GM19395 (cell line): ENCODE data around the gene ADO.

ENCODE experiments used
- ATAC-seq: cut with Tn5 transposase; IDR thresholded peaks from one replicate; pipeline ENCODE4 v1.9.1; 2021; ENCODE audit warnings: mild to moderate bottlenecking, moderate library complexity; ENCODE audit not compliant: unreplicated experiment

ADO gene

DNA sequence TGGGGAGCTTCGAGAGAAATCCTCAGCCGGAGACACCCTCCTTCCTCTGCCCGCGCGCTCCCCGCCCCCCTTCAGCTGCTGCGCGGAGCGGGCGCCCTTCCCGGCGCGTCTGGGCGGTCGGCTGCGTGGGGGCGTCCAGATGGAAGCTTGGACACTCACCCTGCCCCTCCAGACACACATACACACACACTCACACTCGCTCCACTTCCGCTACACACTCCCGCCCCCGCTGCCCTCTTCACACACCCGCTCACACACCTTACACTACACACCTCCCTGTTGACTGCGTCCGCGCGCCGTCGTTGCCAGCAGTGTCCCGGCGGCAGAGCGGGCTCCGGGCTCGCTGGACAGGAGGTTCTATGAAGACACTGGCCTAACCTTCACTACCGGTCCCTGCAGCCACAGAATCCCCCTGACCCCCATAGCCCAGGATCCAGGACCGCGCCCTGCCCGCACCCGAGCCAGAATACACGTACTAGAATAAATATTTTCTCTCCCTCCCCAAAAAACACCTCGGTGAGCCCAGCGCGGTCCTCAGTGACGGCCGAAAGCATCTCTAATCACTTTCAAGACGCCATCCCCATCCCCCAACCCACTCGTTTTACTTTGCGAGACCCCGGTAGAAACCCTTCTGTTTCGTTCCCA is 12.7 kb downstream of the ADO start:
- ATAC-seq, result peak; percentile 33

GRCh38 chr10:62817766-62818425 is 13.4 kb downstream of the ADO start:
- ATAC-seq, result peak; percentile 41

- no peak for ATAC-seq
These were observed 14.0 kb downstream of the ADO start for GRCh38 chr10:62818426-62819011.

- ATAC-seq, result no peak
These were observed 14.8 kb downstream of the ADO start for GRCh38 chr10:62819141-62819920.

DNA sequence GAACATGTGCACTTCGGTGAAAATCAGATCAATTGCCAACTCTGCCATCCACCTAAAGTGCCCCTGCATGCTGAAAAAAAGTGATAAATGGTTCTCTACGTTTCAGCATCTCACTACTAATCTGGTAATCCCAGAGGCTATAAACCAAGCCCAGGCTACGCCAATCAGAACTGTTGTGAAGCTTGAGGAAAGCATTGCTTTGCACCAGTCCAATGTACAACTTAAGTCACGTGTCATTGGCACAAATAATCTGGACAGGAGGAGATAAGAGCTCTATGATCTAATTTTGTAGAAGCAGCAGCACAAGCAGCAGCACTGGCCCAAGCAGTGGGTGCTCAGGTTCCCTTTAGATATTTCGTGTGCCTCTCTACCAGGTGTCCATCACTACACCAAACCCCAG is 16.1 kb downstream of the ADO start:
- ATAC-seq, result no peak

GRCh38 chr10:62826273-62826672 is 21.8 kb downstream of the ADO start:
- ATAC-seq, result no peak

DNA sequence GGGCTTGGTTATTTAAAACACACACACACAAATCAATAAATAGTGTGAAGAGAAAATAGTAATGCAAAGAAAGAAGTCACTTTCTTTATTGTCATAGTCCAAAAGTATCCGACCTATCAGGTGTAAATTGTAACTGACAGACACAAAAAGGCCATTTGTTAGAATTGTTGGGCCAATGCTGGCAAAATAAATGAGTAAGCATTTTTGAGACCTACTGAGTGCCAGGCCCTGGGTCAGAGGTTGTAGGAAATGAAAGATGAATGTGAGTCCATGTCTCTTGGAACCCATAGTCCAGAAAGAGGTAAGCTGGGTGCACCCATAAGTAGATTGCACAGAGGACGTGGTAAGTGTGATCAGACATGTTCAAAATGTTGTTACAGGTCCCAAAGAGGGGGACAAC is 25.1 kb downstream of the ADO start:
- no peak for ATAC-seq

GRCh38 chr10:62830679-62831078 is 26.2 kb downstream of the ADO start:
- ATAC-seq, result no peak

DNA sequence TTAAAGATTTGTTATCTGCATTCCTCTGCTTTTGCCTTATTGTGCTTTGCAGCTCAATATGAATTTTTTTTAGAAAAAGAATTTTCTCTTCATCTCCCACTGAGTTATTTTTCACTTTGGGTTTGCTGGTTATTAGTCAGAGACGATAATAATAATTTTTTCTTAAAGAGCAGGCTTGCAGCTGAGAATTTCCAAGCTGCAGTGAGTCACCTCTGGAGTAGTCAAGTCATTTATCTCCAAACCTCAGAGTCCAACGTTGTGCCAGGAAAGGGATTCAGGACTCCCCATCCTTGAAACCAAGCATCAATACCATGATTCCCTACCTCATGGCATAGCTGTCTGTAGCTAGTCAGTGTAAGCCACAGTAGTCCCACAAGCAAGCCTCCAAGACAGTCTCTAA is 26.8 kb downstream of the ADO start:
- ATAC-seq, result peak; percentile 49

DNA sequence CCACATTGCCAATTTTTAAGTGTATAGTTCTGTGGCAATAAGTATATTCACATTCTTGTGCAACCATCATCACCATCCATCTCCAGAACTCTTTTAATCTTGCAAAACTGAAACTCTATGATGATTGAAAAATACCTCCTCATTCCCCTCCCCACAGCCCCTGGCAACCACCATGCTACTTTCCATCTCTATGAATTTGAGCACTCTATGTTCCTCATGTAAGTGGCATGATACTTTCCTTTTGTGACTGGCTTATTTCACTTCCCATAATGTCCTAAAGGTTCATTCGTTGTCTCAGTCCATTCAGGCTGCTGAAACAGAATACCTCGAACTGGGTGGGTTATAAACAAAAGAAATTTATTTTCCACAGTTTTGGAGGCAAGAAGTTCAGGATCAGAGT is 35.1 kb downstream of the ADO start:
- peak; percentile 58 for ATAC-seq

- no peak for ATAC-seq
These were observed 38.5 kb downstream of the ADO start for GRCh38 chr10:62842983-62843382.

- no peak for ATAC-seq
These were observed 39.1 kb downstream of the ADO start for GRCh38 chr10:62843600-62843999.

- ATAC-seq, result no peak
These were observed 39.9 kb downstream of the ADO start for GRCh38 chr10:62844280-62845011.

GRCh38 chr10:62847433-62847832 is 42.9 kb downstream of the ADO start:
- ATAC-seq, result no peak

- no peak for ATAC-seq
These were observed 46.1 kb downstream of the ADO start for GRCh38 chr10:62850646-62851045.

DNA sequence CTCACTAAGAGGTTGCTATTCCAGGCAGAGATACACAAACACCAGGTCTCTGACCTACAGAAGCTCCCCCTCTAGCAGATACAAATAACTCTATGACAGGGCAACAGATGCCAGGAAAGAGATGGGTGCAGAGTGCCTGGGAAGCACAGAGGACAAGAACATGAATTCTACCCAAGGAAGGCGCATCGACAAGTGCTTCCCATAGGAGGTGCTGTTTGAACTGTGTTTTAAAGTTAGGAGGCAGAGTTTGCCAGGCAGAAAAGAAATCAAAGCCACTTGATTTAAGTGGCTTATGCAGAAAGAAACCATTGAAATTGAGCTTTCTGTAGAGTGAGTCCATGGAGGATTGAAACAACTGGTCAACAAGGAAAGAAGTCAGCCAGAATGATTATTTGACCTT is 46.9 kb downstream of the ADO start:
- ATAC-seq, result no peak

- ATAC-seq, result peak; percentile 62
These were observed 48.6 kb downstream of the ADO start for GRCh38 chr10:62852961-62853702.

- ATAC-seq, result peak; percentile 30
These were observed 49.2 kb downstream of the ADO start for GRCh38 chr10:62853710-62854109.

DNA sequence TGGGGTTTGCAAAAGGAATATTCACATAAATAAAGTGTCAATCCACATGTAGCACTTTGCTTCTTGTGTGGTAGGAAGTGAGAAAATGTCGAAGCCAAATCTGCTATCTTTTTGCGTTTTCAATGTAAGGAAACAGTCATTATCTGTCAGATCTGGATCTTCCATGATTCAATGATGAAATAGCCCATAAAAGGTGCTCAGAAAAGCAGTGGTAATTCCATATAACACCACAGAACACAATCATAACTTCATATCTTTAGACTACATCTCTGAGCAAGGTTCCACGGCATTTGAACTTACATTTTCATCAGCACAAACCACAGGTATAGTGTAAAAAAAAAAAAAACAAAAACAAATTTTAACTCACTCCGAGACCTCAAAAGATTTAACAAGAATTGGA is 51.5 kb downstream of the ADO start:
- no peak for ATAC-seq
